ENCODE measurements around the gene SLC6A3. TPM values are rescaled to one million over a fixed set of nuclear protein-coding genes. Genes with fewer than 3 reads are reported as not detected.

SLC6A3 gene
- total and polyA plus RNA-seq, 9 of the 15 experiments (the other 6 are each of a cell fraction or from before 2014, with no cell fraction given) = not detected

- no peak for TF ChIP-seq ZNF407 (IDR thresholded peaks at IDR 0.05; ENCODE audit: low read depth)
- peak; percentile 33; the same call in 1 of the 2 replicates for TF ChIP-seq ZBTB1 (CRISPR knock-in tag; IDR thresholded peaks at IDR 0.05; ENCODE audit: borderline replicate concordance, low read depth)
- TF ChIP-seq TSC22D4 (tag; IDR thresholded peaks at IDR 0.05) = no peak
- peak; percentile 80 for TF ChIP-seq VEZF1 (CRISPR knock-in tag; IDR thresholded peaks at IDR 0.05)
- TF ChIP-seq NONO (IDR thresholded peaks at IDR 0.05; ENCODE audit: low read depth in 2 of 2, low read length in 1 of 2) = peak in 1 of 2 experiments; percentile 65; a peak in 2 of 4 replicates
- peak; percentile 93 to 95 for TF ChIP-seq NRF1 (conservative IDR thresholded peaks at IDR 0.05 in 1 of 2, IDR thresholded peaks at IDR 0.05 in 1 of 2)
- TF ChIP-seq HES1 (IDR thresholded peaks at IDR 0.05; ENCODE audit: low read depth) = no peak
- TF ChIP-seq PTBP1 (IDR thresholded peaks at IDR 0.05; ENCODE audit: low read depth, low read length) = no peak
- no peak for TF ChIP-seq E2F5 (CRISPR knock-in tag; IDR thresholded peaks at IDR 0.05)
- TF ChIP-seq NR4A1 (CRISPR knock-in tag; IDR thresholded peaks at IDR 0.05) = peak; percentile 32; the same call in 1 of the 2 replicates
- TF ChIP-seq NR4A1 (tag; IDR thresholded peaks at IDR 0.05) = no peak
- no peak; a peak in 1 of 4 replicates for TF ChIP-seq CSDE1 (IDR thresholded peaks at IDR 0.05)
- no peak for TF ChIP-seq CBFA2T2 (conservative IDR thresholded peaks at IDR 0.05)
Observed at GRCh38 chr5:1344975-1345838, 100.0 kb downstream of the SLC6A3 start, which contains the start of gene CLPTM1L (continued).
